GM18517 (cell line): ENCODE measurements around the gene ZFHX3.

Experiments
- ATAC-seq: cut with Tn5 transposase; IDR thresholded peaks from one replicate; pipeline ENCODE4 v1.9.1; 2021; ENCODE audit warnings: mild to moderate bottlenecking, moderate library complexity; ENCODE audit not compliant: unreplicated experiment

ZFHX3 gene

GRCh38 chr16:73041676-73042075 lies 6.3 kb downstream of the ZFHX3 start:
- ATAC-seq, result no peak

- no peak for ATAC-seq
These were observed 7.1 kb downstream of the ZFHX3 start for GRCh38 chr16:73040735-73041402.

GRCh38 chr16:73040136-73040535 lies 7.8 kb downstream of the ZFHX3 start:
- no peak for ATAC-seq

GRCh38 chr16:73037845-73038570 lies 9.9 kb downstream of the ZFHX3 start:
- ATAC-seq, result no peak

GRCh38 chr16:73037331-73037745 lies 10.6 kb downstream of the ZFHX3 start:
- no peak for ATAC-seq

- ATAC-seq, result peak; percentile 76
These were observed 11.7 kb downstream of the ZFHX3 start for GRCh38 chr16:73036074-73036826.

- ATAC-seq, result peak; percentile 38
These were observed 13.6 kb downstream of the ZFHX3 start for GRCh38 chr16:73034374-73034773.

- ATAC-seq, result no peak
These were observed 14.5 kb downstream of the ZFHX3 start for GRCh38 chr16:73033271-73033998.

GRCh38 chr16:73032541-73033270 lies 15.2 kb downstream of the ZFHX3 start:
- no peak for ATAC-seq

- no peak for ATAC-seq
These were observed 15.9 kb downstream of the ZFHX3 start for GRCh38 chr16:73031984-73032383.

GRCh38 chr16:73031155-73031866 lies 16.6 kb downstream of the ZFHX3 start:
- no peak for ATAC-seq

- no peak for ATAC-seq
These were observed 19.1 kb downstream of the ZFHX3 start for GRCh38 chr16:73028721-73029361.

GRCh38 chr16:73028263-73028662 lies 19.7 kb downstream of the ZFHX3 start:
- no peak for ATAC-seq

GRCh38 chr16:73027685-73028111 lies 20.2 kb downstream of the ZFHX3 start:
- no peak for ATAC-seq

GRCh38 chr16:73026754-73027684 lies 20.9 kb downstream of the ZFHX3 start:
- no peak for ATAC-seq

- ATAC-seq, result no peak
These were observed 22.1 kb downstream of the ZFHX3 start for GRCh38 chr16:73025856-73026210.

- no peak for ATAC-seq
These were observed 22.6 kb downstream of the ZFHX3 start for GRCh38 chr16:73025151-73025855.
